H1 (cell line): Measurements from ENCODE around the gene IRF7. TPM values are rescaled to one million over a fixed set of nuclear protein-coding genes. Genes with fewer than 3 reads are reported as not detected.

Source experiments
- CTCF ChIA-PET: fragments of 300-600 bp; sonication (Branson Sonifier 250); formaldehyde crosslinking; loops from one replicate; lab custom pipeline; 2021; ENCODE audit not compliant: partially characterized antibody; lab: Charles Lee
- POLR2A ChIA-PET: fragments of 300-600 bp; sonication (Branson Sonifier 250); formaldehyde crosslinking; loops from one replicate; lab custom pipeline; 2021; ENCODE audit warnings: inconsistent platforms; ENCODE audit not compliant: partially characterized antibody; lab: Charles Lee
- DNase-seq, 2 experiments: peaks; one replicate each; pipeline versions ENCODE4 v3.0.0 to v3.0.0-alpha.2; 2010 to 2022; ENCODE audit warnings: low spot score in 2 of 2, low read depth in 1 of 2, mixed read lengths in 1 of 2
- FAIRE-seq: peaks from 2 replicates; lab custom pipeline; 2011; peaks lifted over from hg19 to GRCh38; lab: Jason Lieb, UNC
- H2AFZ ChIP-seq: 2 replicates; pipeline ENCODE4 v1.8.1; 2012; ENCODE audit warnings: low read length, inconsistent platforms
- H2AK5ac ChIP-seq: 2 replicates; pipeline ENCODE4 v1.6.1; 2013; ENCODE audit warnings: low read depth, low read length
- H2BK120ac ChIP-seq: replicated peaks from 2 replicates; pipeline ENCODE3; 2013; ENCODE audit warnings: low read depth, low read length, inconsistent platforms
- H2BK12ac ChIP-seq: 2 replicates; pipeline ENCODE4 v1.6.1; 2013; ENCODE audit warnings: low read depth, low read length
- H2BK15ac ChIP-seq: 2 replicates; pipeline ENCODE4 v1.6.1; 2013; ENCODE audit warnings: low read length
- H2BK20ac ChIP-seq: 2 replicates; pipeline ENCODE4 v1.6.1; 2013; ENCODE audit warnings: low read length
- H2BK5ac ChIP-seq: 2 replicates; pipeline ENCODE4 v1.6.1; 2013; ENCODE audit warnings: low read depth, low read length
- H3K14ac ChIP-seq: 2 replicates; pipeline ENCODE4 v1.6.1; 2013; ENCODE audit warnings: inconsistent platforms; ENCODE audit not compliant: insufficient read length
- H3K18ac ChIP-seq: 2 replicates; pipeline ENCODE4 v1.6.1; 2013; ENCODE audit warnings: low read length; ENCODE audit errors: extremely low read depth
- H3K23ac ChIP-seq: 2 replicates; pipeline ENCODE4 v1.6.1; 2013; ENCODE audit warnings: inconsistent platforms; ENCODE audit not compliant: insufficient read length
- H3K23me2 ChIP-seq: 2 replicates; pipeline ENCODE4 v1.6.1; 2013; ENCODE audit warnings: low read depth, low read length
- H3K27ac ChIP-seq: 2 replicates; pipeline ENCODE4 v1.6.1; 2011; ENCODE audit warnings: low read depth, low read length, inconsistent platforms
- H3K27me3 ChIP-seq, 4 experiments: replicated peaks in 1 of 4; 1 replicate in 1 of 4; 2 replicates in 3 of 4; pipeline versions ENCODE4 v1.6.1 to v1.8.1; 2011 to 2013; ENCODE audit warnings: low read length in 3 of 4, mild to moderate bottlenecking in 3 of 4, inconsistent platforms in 2 of 4, mixed read lengths in 2 of 4, moderate library complexity in 1 of 4; ENCODE audit not compliant: control insufficient read depth in 3 of 4, insufficient read depth in 3 of 4; ENCODE audit errors: extremely low read depth in 1 of 4
- H3K36me3 ChIP-seq, 4 experiments: 2 replicates each; pipeline versions ENCODE4 v1.6.1 to v1.8.1; 2011 to 2013; ENCODE audit warnings: mild to moderate bottlenecking in 4 of 4, low read length in 3 of 4, moderate library complexity in 2 of 4, control low read depth in 1 of 4, inconsistent platforms in 1 of 4; ENCODE audit not compliant: insufficient read depth in 4 of 4, control insufficient read depth in 2 of 4
- H3K4ac ChIP-seq: replicated peaks from 2 replicates; pipeline ENCODE3; 2013; ENCODE audit warnings: low read length, low read depth, mixed read lengths, inconsistent platforms; ENCODE audit not compliant: insufficient read length
- H3K4me1 ChIP-seq, 4 experiments: replicated peaks in 1 of 4; 1 replicate in 1 of 4; 2 replicates in 3 of 4; pipeline versions ENCODE4 v1.6.1 to v1.8.1; 2011 to 2013; ENCODE audit warnings: low read length in 3 of 4, inconsistent platforms in 2 of 4, mixed read lengths in 1 of 4; ENCODE audit not compliant: insufficient read depth in 4 of 4, control insufficient read depth in 3 of 4
- H3K4me2 ChIP-seq, 2 experiments: 2 replicates each; pipeline versions ENCODE4 v1.6.1 to v1.8.1; 2011 to 2013; ENCODE audit warnings: low read depth in 2 of 2, low read length in 2 of 2, control low read depth in 1 of 2, inconsistent platforms in 1 of 2, mild to moderate bottlenecking in 1 of 2; ENCODE audit not compliant: insufficient read depth in 1 of 2
- H3K4me3 ChIP-seq, 4 experiments: fragments of 200-600, 300-600 bp in 1 of 4; sonication (generic), shearing (Covaris generic), sonication (Bioruptor Twin) in 1 of 4; 2 replicates each; pipeline versions ENCODE4 v1.5.1 to v1.8.1; 2011 to 2016; ENCODE audit warnings: low read length in 4 of 4, low read depth in 3 of 4, control low read depth in 2 of 4, inconsistent platforms in 2 of 4, mild to moderate bottlenecking in 2 of 4, mixed read lengths in 1 of 4, moderate library complexity in 1 of 4; ENCODE audit not compliant: insufficient read depth in 2 of 4; ENCODE audit errors: extremely low read depth in 1 of 4
- H3K56ac ChIP-seq: replicated peaks from 2 replicates; pipeline ENCODE3; 2013; ENCODE audit warnings: low read depth, mild to moderate bottlenecking, mixed read lengths, low read length, inconsistent platforms; ENCODE audit not compliant: insufficient read length
- H3K79me1 ChIP-seq: 2 replicates; pipeline ENCODE4 v1.6.1; 2013; ENCODE audit warnings: low read depth, low read length, control low read depth
- H3K79me2 ChIP-seq, 2 experiments: 2 replicates each; pipeline versions ENCODE4 v1.6.1 to v1.8.1; 2012 to 2013; ENCODE audit warnings: low read length in 2 of 2, mild to moderate bottlenecking in 2 of 2, inconsistent platforms in 1 of 2; ENCODE audit not compliant: insufficient read depth in 2 of 2, control insufficient read depth in 1 of 2
- H3K9ac ChIP-seq, 4 experiments: replicated peaks in 1 of 4; 1 replicate in 1 of 4; 2 replicates in 3 of 4; pipeline versions ENCODE4 v1.6.1 to v1.8.1; 2011 to 2013; ENCODE audit warnings: low read depth in 3 of 4, low read length in 3 of 4, control low read depth in 2 of 4, mild to moderate bottlenecking in 2 of 4, moderate library complexity in 2 of 4, inconsistent platforms in 1 of 4; ENCODE audit errors: extremely low read depth in 1 of 4
- H3K9me3 ChIP-seq, 2 experiments: 2 replicates each; pipeline versions ENCODE4 v1.6.1 to v1.8.1; 2012 to 2013; ENCODE audit warnings: mild to moderate bottlenecking in 2 of 2, moderate library complexity in 2 of 2, control low read depth in 1 of 2, inconsistent platforms in 1 of 2, low read depth in 1 of 2, low read length in 1 of 2, mixed read lengths in 1 of 2; ENCODE audit not compliant: insufficient read depth in 2 of 2
- H4K20me1 ChIP-seq, 2 experiments: replicated peaks in 1 of 2; 2 replicates each; pipeline versions ENCODE3 to v1.8.1; 2011 to 2013; ENCODE audit warnings: inconsistent platforms in 2 of 2, low read length in 2 of 2, mild to moderate bottlenecking in 1 of 2; ENCODE audit not compliant: insufficient read depth in 2 of 2, control insufficient read depth in 1 of 2
- H4K5ac ChIP-seq: 2 replicates; pipeline ENCODE4 v1.6.1; 2013; ENCODE audit warnings: low read length, low read depth, mixed read lengths, inconsistent platforms; ENCODE audit not compliant: insufficient read length
- H4K8ac ChIP-seq: 2 replicates; pipeline ENCODE4 v1.8.0; 2013; ENCODE audit warnings: mild to moderate bottlenecking, moderate library complexity, low read length, inconsistent platforms; ENCODE audit not compliant: insufficient read depth; ENCODE audit errors: extremely low read depth
- H4K91ac ChIP-seq: replicated peaks from 2 replicates; pipeline ENCODE3; 2013; ENCODE audit warnings: low read length, mixed read lengths, inconsistent platforms; ENCODE audit not compliant: insufficient read length
- CBX5 ChIP-seq: fragments of 300-800, 300-1000 bp; sonication (generic); IDR thresholded peaks from 2 replicates; pipeline ENCODE4 v1.7.1; 2016; ENCODE audit warnings: antibody characterized with exemption, low read length, low read depth
- CEBPB ChIP-seq: IDR thresholded peaks from 2 replicates; pipeline ENCODE4 v1.6.1; 2012; ENCODE audit warnings: low read depth, low read length
- CHD2 ChIP-seq: IDR thresholded peaks from 2 replicates; pipeline ENCODE4 v1.6.1; 2012; ENCODE audit warnings: low read length, improper control_type of control experiment
- FOSL1 ChIP-seq: IDR thresholded peaks from 2 replicates; pipeline ENCODE4 v1.6.1; 2011; ENCODE audit warnings: mild to moderate bottlenecking, low read depth, low read length, moderate library complexity; ENCODE audit not compliant: insufficient read depth
- HDAC2 ChIP-seq, 2 experiments: fragments of 300-600 bp in 1 of 2; sonication (generic) in 1 of 2; IDR thresholded peaks; 2 replicates each; pipeline ENCODE4 v1.6.1; 2011 to 2012; ENCODE audit warnings: low read depth in 2 of 2, low read length in 2 of 2, mild to moderate bottlenecking in 2 of 2, moderate library complexity in 2 of 2, borderline replicate concordance in 1 of 2, inconsistent platforms in 1 of 2
- KDM5A ChIP-seq: fragments of 200-600 bp; IDR thresholded peaks from 2 replicates; pipeline ENCODE4 v1.7.1; 2012; ENCODE audit warnings: mild to moderate bottlenecking, low read length, inconsistent platforms, mixed read lengths
- RAD21 ChIP-seq, 2 experiments: IDR thresholded peaks in 1 of 2; conservative IDR thresholded peaks in 1 of 2; 2 replicates each; pipeline ENCODE4 v1.6.1; 2011; ENCODE audit warnings: low read depth in 2 of 2, low read length in 2 of 2, improper control_type of control experiment in 1 of 2, inconsistent platforms in 1 of 2, mild to moderate bottlenecking in 1 of 2, moderate library complexity in 1 of 2
- RFX5 ChIP-seq: IDR thresholded peaks from 2 replicates; pipeline ENCODE4 v1.6.1; 2011; ENCODE audit warnings: low read depth, low read length, improper control_type of control experiment, borderline replicate concordance
- RXRA ChIP-seq: IDR thresholded peaks from 2 replicates; pipeline ENCODE4 v1.6.1; 2011; ENCODE audit warnings: low read depth, mild to moderate bottlenecking, low read length, moderate library complexity; ENCODE audit not compliant: insufficient read depth
- TAF7 ChIP-seq: optimal IDR thresholded peaks from 2 replicates; pipeline ENCODE3; 2011; ENCODE audit warnings: low read depth, mild to moderate bottlenecking, inconsistent platforms, low read length, moderate library complexity, borderline replicate concordance
- YY1 ChIP-seq: IDR thresholded peaks from 2 replicates; pipeline ENCODE4 v1.6.1; 2011; ENCODE audit warnings: low read depth, mild to moderate bottlenecking, low read length
- WGBS, 2 experiments: shearing (Covaris generic) in 1 of 2; methylation state at CpG; one replicate each; pipeline versions ENCODE4 v1.1.6 to v1.1.7; 2013 to 2015; ENCODE audit warnings: low lambda C conversion rate in 2 of 2, mixed read lengths in 2 of 2, inconsistent platforms in 1 of 2, low coverage in 1 of 2, missing lambda C conversion rate in 1 of 2; ENCODE audit not compliant: insufficient replicate concordance in 2 of 2, insufficient coverage in 1 of 2, insufficient read length in 1 of 2; ENCODE audit errors: extremely low coverage in 1 of 2, missing lambda C conversion rate in 1 of 2; 5-methylcytosine and 5-hydroxymethylcytosine counted together
- polyA plus RNA-seq, 7 experiments: library from polyadenylated mRNA; depleted of rRNA in 3 of 7; stranded (reverse) in 5 of 7; unstranded in 2 of 7; fragments of >200 nt in 5 of 7; fragments of 200-250 nt in 2 of 7; gene quantifications; 1 replicate in 5 of 7; 2 replicates in 1 of 7; 4 replicates in 1 of 7; pipeline versions ENCODE4 v1.2.1 to v1.2.3, GENCODE V29; 2011 to 2013; ENCODE audit warnings: missing spikeins in 2 of 7, mixed read lengths in 2 of 7
- total RNA-seq: library from RNA; stranded (reverse); fragmentation: NEBNext Ultra II Directional; extraction: Animal tissue kit (Norgen Biotek cat#: 25700); gene quantifications from 2 replicates; pipeline ENCODE4 v1.2.1, GENCODE V29; 2021

IRF7 gene
- total and polyA plus RNA-seq, 2 of the 8 experiments (the other 6 are each of a cell fraction or from before 2014, with no cell fraction given) = 9.1 to 9.6 TPM

DNA sequence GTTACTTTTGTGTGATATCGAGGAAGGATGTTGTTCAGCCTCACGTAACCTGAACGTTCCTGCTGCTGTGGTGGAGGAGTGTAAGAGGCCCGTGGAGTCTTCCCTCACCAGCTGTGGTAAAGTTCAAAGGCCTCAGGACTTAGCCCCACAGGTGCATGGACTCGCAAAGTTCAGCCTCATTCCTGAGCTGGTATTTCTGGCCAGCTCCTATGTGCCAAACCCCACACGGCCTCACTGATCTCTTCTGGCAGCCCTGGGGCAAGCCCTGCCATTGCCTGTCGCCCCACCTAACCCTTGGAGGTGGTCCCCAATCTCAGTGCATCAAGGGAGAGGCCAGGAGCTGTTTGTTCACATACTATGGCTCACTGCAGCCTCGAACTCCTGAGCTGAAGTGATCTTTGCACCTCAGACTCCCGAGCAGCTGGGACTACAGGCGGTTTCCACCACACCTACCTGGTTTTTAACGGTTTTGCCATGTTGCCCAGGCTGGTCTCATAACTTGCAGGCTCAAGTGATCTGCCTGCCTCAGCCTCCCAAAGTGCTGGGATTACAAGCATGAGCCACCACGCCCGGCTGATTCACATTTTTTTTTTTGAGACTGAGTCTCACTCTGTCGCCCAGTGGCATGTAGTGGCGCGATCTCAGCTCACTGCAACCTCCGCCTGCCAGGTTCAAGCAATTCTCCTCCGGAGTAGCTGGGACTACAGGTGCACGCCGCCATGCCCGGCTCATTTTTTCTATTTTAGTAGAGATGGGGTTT, 37.3 kb downstream of the IRF7 start:
- H3K9ac ChIP-seq = peak overlapping the region in 2 of 4 experiments; percentile 7 to 36; a peak in 3 of 7 replicates
- H3K79me1 ChIP-seq = peaks cover 23% of the 10 kb centered on the region
- H3K18ac ChIP-seq = no peak overlapping the region
- no peak overlapping the region for H3K56ac ChIP-seq
- no peak overlapping the region for H2BK20ac ChIP-seq
- H4K91ac ChIP-seq = no peak overlapping the region
- peak overlapping the region; percentile 87 to 99 (median 88); a peak in 4 of 8 replicates for H3K4me3 ChIP-seq
- no peak for FAIRE-seq
- no peak overlapping the region for H2AFZ ChIP-seq
- H3K4me1 ChIP-seq = peaks cover 4 to 17% (median 11%) of the 10 kb centered on the region in 4 experiments
- H4K20me1 ChIP-seq = peaks cover 37 to 44% of the 10 kb centered on the region in 2 experiments
- peaks cover 8 to 15% (median 13%) of the 10 kb centered on the region in 4 experiments for H3K27me3 ChIP-seq
- H2AK5ac ChIP-seq = no peak overlapping the region
- no peak overlapping the region for H3K14ac ChIP-seq
- H4K8ac ChIP-seq = no peak overlapping the region
- no peak for DNase-seq
- peak overlapping the region; percentile 91 to 99; a peak in 2 of 4 replicates for H3K4me2 ChIP-seq
- no peak overlapping the region for H2BK15ac ChIP-seq
- ChIA-PET POLR2A (interaction anchor here (0.7 to 2.6 kb wide), 8 partner anchors 10 to 169 kb away, joined by 3 to 9 read pairs (median 4); partner anchors contain the start of genes LMNTD2, RASSF7 and TALDO1), CTCF (interaction anchor here (0.6 to 2.6 kb wide), 5 partner anchors 12 to 244 kb away, joined by 3 to 11 read pairs (median 6); no protein-coding TSS in a partner anchor)
- no peak overlapping the region for H3K27ac ChIP-seq
- WGBS, 2 experiments = 94% methylated on average over 19 of the region's 21 CpGs; no CpG with 5 or more reads in 1 of the 2 experiments
- H3K23me2 ChIP-seq = peaks cover 15% of the 10 kb centered on the region
- H4K5ac ChIP-seq = no peak overlapping the region
- peaks cover 38 to 54% of the 10 kb centered on the region in 2 experiments for H3K79me2 ChIP-seq
- H2BK120ac ChIP-seq = no peak overlapping the region
- H3K4ac ChIP-seq = no peak overlapping the region
- H3K23ac ChIP-seq = no peak overlapping the region
- H2BK5ac ChIP-seq = no peak overlapping the region; the same call in 1 of the 2 replicates
- no peak overlapping the region for H2BK12ac ChIP-seq
- H3K36me3 ChIP-seq = peaks cover 0 to 13% (median 7%) of the 10 kb centered on the region in 4 experiments; a peak in 6 of 8 replicates
- no peaks in the 10 kb centered on the region for H3K9me3 ChIP-seq
- TF ChIP-seq RXRA (no peak), HDAC2 (IDR thresholded peaks at IDR 0.05; ENCODE audit: borderline replicate concordance in 1 of 2, low read depth in 2 of 2, low read length in 2 of 2) (no peak), RFX5 (no peak), RAD21 (IDR thresholded peaks at IDR 0.05 in 1 of 2, conservative IDR thresholded peaks at IDR 0.05 in 1 of 2; ENCODE audit: low read depth in 2 of 2, low read length in 2 of 2) (no peak), CHD2 (no peak), KDM5A (no peak), YY1 (no peak), CEBPB (no peak), CBX5 (no peak), FOSL1 (no peak), TAF7 (no peak)
